ENCODE results near the gene BRICD5.

Gene BRICD5

DNA sequence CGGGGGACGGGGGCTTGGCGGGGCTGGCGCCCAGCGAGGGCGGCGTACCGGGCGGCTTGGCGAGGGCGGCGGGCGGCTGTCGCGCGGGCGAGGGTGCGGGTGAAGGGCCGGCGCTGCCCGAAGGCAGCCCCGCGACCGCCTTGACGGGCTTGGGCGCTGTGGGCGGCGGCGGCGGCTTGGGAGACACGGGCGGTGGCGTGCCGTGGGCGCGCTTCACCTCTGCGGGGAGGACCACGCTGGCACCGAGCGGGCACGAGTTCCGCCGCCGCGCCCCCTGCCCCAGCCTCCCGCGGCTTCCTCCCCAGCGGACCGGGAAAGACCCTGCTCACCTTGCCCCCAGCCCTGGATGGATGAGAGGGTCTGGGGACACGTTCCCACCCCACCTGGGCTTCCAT lies 31.6 kb downstream of the BRICD5 start:
- no peak for DNase-seq

DNA sequence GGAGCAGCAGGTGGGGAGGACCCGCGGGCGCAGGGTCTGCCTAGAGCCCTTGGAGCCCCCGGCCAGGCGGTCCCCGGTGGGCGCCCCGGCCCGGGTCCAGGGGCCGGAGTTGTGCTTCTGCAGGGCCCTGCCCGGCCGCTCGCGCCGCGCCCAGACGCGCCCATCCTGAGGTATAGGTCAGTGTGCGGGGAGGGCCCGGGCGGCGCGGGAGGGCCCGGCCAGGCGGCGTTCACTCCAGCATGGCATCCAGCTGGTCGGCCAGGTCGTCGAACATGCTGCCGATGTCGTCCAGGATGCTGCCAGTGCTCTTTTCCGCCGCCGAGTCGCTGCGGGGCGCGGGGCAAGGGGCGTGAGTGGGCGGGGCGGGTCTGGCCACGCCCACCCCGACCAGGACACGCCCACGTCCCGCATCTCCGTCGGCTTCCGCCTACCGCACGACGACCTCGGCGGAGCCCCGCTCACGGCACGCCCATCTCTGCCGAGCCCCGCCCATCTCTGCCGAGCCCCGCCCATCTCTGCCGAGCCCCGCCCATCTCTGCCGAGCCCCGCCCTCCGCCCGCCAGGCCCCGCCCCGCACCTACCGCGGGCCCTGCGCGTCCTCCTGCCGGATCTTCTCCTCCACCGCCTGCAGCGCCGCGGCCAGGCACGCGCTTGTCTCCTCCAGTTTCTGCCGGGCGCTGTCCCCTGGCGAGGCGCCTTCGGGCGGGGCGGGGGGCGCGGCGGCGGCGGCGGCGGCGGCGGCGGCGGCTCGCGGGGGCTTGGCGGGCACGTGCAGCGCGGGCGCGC lies 32.1 kb downstream of the BRICD5 start:
- peak; percentile 70 to 75 for DNase-seq

DNA sequence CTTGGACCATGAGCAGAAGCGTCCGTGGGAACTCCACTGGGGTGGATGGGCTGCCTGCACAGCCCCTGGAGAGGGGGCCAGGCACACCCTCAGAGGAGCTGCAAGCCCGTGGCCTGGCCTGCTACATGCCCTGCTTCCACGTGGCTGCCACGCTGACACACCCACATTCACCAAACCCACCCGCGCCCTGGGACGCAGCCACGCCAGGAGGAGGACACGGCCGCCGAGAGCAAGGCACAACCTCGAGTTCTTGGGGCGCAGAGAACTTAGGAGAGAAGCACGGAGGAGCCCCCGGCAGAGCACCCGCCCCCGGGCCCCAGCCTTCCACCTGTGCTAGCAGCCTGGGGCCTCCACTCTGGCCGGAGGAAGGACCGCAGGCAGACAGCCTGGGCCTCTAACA lies 33.1 kb downstream of the BRICD5 start:
- DNase-seq = no peak

DNA sequence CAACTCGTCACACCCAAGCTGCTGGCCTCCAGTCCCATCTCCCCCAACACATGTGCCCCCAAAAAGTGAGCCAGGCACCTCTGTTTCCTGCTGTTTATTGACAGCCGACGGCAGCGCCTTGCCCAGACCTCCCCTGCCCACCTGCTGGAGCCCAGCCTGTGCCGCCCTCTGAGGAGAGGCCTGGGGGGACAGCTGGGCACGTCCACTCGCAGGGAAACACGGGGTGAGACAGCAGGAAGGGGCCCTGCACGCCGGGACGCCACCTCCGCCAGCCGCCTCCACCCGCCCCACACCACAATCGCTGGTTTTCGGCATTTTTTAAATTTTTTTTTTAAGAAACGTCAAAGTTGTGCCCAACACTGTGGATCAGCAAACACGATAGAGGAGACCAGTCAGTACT lies 33.6 kb downstream of the BRICD5 start:
- no peak for DNase-seq

DNA sequence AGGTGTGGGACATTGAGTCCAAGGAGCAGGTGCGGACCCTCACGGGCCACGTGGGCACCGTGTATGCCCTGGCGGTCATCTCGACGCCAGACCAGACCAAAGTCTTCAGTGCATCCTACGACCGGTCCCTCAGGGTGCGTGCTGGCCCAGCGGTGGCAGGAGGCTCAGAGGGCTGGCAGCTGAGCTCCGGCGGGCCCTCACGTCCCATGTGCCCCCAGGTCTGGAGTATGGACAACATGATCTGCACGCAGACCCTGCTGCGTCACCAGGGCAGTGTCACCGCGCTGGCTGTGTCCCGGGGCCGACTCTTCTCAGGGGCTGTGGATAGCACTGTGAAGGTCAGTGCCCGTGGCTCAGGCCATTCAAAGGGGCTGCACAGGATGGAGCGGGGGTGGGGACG lies 34.6 kb downstream of the BRICD5 start:
- DNase-seq = no peak

GRCh38 chr16:2175454-2175853 lies 35.2 kb downstream of the BRICD5 start:
- DNase-seq = no peak

DNA sequence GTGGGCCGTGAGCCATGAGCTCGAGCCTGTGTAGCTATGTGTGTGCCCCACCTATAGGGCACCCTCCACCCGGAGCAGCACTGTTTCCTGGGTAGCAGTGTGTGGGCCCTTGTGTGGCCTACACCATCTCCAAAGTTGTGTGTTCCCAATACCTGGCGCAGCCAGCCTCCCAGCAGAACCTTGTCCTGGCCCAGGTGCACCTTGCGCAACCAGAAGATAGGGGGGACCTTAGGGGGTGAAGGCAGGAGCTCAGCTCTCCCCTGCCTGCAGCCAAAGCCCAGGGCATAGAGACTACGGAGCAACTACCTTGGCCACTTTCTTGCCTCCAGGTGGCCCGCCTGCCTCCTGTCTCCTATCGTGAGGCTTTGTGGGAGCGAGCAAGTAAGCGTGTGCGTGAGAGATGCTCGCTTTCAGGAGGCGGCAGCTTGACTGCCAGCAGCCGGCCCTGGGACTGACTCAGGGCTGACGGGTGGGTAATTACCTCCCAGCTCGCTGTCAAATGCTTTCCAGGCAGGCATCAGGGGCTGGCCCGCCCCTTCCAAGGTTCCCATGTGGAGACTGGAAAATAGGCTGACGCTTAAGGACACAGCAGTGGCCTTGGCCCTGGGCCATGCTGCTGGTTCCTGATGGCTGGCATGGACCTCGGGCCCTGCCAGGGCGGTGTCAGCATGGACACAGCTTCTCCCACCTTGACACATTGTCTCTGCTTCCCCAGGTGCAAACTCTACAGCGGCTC lies 36.1 kb downstream of the BRICD5 start:
- DNase-seq = no peak

DNA sequence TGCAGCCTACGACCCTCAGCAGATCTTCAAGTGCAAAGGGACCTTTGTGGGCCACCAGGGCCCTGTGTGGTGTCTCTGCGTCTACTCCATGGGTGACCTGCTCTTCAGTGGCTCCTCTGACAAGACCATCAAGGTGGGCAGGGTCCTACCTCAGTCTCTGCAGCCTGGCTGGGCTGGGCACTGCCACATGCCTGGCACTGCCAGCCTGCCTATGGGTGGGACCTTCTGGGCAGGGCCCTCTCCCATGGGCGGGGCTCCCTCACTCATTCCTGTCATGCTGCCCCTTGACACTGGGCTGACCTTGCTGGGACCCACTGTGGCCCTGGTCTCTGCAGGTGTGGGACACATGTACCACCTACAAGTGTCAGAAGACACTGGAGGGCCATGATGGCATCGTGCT lies 36.7 kb downstream of the BRICD5 start:
- no peak for DNase-seq

DNA sequence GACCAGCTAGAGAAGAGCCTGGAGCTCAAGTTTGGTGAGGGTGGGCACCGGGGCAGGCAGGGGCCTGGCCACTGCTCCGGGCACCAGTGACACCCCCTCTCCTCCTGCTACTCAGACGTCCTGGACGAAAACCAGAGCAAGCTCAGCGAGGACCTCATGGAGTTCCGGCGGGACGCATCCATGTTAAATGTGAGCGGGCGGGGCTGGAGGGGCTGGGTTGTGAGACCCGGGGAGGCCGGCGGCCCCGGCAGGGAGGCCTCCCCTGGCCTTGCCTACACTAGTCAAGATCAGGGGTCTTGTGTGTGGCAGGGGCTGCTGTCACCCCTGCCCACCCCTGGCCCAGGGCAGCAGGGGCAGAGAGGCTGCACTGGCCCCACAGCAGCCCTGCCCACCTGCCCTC lies 37.3 kb downstream of the BRICD5 start:
- no peak for DNase-seq

GRCh38 chr16:2172688-2173335 lies 37.9 kb downstream of the BRICD5 start:
- no peak for DNase-seq

- no peak for DNase-seq
Observed at GRCh38 chr16:2171601-2172178, 39.0 kb downstream of the BRICD5 start.

DNA sequence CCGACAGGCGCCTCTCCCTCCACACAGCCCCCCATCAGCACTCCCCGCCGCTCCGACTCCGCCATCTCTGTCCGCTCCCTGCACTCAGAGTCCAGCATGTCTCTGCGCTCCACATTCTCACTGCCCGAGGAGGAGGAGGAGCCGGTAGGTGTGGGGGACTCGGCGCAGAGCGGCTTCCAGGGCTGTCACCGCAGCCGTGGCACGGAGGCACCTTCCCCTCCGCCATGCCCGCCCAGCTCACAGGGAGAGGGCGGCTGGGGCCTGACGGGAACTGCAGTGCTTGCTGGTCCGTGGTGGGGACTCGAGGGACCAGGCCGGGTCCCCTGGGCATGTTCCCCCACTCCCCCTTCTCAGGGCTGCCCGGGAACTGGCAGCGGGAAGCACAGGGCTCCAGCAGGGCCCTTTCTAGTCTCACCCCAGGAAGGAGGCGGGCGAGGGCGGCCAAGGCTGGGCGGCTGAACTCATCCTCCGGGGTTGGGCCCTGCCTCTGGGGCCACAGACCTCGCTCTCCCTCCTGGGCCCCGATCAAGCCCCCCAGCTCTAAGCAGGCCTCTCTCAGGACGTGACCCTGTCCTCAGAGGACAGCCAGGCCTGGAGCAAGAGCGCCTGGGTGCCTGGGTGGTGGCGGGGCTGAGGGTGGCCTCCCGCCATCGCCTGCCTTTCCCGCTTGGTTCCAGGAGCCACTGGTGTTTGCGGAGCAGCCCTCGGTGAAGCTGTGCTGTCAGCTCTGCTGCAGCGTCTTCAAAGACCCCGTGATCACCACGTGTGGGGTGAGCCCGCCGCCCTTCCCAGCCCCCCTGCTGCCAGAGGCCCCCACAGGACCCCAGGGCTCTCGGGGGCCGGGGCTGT lies 39.9 kb downstream of the BRICD5 start:
- DNase-seq = no peak

- DNase-seq = no peak
Observed at GRCh38 chr16:2170080-2170479, 40.6 kb downstream of the BRICD5 start.

GRCh38 chr16:2167068-2167638 lies 43.5 kb downstream of the BRICD5 start:
- no peak for DNase-seq

DNA sequence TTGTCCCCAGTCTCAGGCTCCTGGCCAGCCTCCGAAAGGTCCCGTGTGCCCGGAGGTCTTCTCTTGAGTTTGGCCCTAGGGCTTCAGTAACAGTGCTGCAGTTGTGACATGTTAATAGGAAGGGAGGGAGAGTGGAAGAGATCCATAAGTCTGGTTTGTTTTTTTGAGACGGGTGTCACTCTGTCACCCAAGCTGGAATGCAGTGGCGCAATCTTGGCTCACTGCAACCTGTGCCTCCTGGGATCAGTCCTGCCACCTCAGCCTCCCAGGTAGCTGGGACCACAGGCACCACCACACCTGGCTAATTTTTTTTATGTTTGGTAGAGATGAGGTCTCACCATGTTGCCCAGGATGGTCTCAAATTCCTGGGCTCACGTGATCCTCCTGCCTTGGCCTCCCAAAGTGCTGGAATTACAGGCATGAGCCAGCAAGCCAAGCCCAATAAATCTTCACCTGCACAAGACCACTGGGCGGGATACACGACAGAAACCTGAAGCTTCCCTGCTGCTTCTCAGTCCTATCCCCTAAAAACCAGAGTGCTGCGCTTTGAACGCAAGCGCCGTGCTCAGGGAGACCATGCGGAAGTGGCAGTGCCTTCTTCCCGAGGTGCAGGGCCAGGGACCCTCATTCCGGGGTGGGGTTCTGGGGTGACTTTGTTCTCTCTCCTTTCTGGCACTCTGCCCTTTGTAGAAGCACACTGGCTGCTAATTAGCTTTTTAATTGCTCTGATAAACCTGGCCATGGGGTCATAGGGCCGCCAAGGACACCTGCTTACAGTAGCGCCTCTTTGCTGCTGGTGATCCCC lies 44.2 kb downstream of the BRICD5 start:
- DNase-seq = no peak

DNA sequence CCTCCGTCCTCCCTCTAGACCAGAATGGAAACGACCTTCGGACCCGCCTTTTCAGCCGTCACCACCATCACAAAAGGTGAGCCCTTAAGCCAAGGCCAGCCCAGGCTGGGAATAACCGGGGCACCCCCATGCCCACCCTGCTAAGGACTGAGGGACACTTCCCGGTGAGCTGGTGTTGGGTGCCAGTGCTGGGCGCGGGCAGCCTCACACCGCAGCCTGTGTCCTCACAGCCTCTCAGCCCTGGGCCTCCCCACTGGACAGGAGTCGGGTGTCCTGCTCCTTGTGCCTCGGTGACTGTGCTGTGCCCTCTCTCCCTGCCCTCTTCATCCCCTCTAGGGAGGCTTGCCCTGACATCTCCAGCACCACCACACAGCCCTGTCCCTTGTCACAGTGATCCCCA lies 44.8 kb downstream of the BRICD5 start:
- no peak for DNase-seq

DNA sequence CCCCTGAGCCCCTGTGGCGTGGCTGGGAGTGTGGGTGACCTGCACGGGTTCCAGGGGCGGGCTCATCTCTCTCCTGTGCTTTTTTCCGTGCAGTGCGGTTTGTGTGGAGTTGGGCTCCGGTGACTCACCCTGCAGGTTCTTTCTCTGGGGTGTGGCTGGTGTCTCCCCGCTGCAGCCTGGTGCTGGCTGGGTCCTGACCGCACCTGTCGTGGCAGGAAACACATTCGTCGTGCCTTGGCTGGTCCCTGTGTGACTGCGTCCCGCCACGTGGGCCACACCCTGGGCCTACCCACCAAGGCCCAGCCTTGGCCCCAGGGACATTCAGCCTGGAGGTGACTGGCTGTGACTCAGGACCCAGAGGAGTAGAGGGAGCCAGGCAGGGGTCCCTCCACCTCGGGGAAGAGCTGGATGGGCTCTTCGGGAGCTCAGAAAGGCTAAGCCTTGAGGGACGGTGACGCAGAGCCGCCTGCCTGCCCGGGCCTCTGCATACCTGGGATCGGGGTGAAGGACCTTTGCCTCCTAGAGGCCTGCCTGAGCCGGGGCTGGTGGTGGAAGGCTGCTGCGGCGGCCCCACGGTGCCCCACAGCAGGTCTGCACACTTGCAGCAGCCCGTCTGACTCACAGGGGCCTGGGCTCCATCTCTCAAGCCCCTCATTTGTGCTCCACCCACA lies 47.3 kb downstream of the BRICD5 start:
- no peak for DNase-seq

- no peak for DNase-seq
Observed at GRCh38 chr16:2162676-2163118, 48.0 kb downstream of the BRICD5 start.

DNA sequence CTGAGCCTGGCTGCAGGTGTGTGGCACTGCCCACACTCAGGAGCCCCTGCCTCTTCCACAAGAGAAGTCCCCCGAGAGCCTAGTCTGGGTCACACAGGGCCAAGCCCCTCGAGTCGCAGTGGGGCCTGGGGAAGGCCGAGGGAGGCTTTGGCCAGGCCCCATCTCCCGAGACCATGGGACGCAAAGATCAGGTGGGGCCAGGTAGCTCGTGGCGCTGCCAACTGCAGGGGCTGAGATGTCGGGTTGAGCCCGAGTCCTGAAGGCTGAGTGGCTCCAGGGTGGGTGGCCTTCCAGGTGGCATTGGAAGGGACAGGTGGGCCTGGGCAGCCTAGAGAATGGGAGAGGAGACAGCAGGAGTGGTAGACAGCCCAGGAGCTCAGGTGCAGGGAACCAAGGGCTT lies 48.8 kb downstream of the BRICD5 start:
- DNase-seq = no peak

DNA sequence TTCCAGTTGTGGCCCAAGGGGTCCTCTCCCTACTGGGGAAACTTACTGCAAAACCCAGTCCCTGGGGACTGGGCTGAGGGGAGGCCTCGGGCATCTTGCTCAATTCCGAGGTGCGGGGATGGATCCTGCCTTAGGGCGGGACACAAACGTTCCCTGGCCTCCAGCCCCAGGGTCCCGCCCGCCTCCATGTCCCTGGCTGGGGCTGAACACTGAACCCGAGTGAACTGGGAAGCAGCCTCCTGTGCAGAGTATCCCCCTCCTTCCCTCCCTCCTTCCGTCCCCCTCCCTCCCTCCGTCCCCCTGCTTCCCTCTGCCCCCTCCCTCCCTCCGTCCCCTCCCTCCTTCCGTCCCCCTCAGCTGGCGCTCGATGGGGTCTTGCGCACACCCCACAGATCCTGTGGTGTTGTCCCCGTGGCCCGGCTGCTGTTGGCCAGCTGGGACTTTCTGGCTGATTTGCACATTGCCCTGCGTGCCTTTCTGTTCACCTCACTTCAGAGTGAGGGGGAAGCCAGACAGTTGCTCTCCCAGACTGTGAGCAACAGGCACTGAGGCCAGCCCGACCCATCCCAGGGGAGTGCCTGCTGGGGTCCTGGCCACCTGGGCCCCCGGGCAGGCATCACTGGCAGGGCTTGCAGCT lies 49.6 kb downstream of the BRICD5 start:
- no peak for DNase-seq

Data from activated T-cell treated with anti-CD3 and anti-CD28 coated beads, Interleukin-2, amount 50 U/mL, for 48 hours (primary cell).